ENCODE results near the gene SCN3B.

The SCN3B gene

DNA sequence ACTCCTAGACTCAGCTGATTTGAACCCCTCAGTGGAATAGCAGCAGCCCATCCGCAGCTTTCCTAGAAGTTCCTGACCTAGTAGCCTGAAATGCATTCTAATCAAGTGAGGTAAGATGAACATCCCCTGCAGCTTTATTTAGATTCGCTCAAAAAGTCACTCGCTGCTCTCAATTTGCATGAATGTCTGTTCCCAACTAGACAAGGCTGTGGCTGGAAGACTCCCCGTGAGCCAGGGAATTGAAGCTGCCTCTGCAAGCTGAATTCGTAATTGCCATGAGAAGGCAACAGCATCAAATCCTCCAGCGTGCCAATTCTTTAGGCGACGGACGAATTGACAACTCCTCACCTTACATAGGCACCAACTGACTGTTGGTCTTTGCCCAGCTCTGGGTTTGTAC is 17.1 kb upstream of the SCN3B start:
- TF ChIP-seq REST (IDR thresholded peaks at IDR 0.05; ENCODE audit: insufficient read depth in 1 of 2, low read depth in 2 of 2, low read length in 2 of 2) = no peak
- no peak for TF ChIP-seq TAF1 (IDR thresholded peaks at IDR 0.05; ENCODE audit: borderline replicate concordance, insufficient read depth, low read length)
- no peak for TF ChIP-seq SIN3A (IDR thresholded peaks at IDR 0.05; ENCODE audit: borderline replicate concordance, insufficient read depth, low read length)
- no peak for TF ChIP-seq FOXP2 (optimal IDR thresholded peaks at IDR 0.05; ENCODE audit: borderline replicate concordance, extremely low read depth, extremely low read length, insufficient read depth)
- no peak for TF ChIP-seq POLR2AphosphoS5 (IDR thresholded peaks at IDR 0.05; ENCODE audit: low read depth, low read length)

GRCh38 chr11:123670081-123670480 is 15.7 kb upstream of the SCN3B start:
- TF ChIP-seq SIN3A (IDR thresholded peaks at IDR 0.05; ENCODE audit: borderline replicate concordance, insufficient read depth, low read length) (no peak), REST (IDR thresholded peaks at IDR 0.05; ENCODE audit: insufficient read depth in 1 of 2, low read depth in 2 of 2, low read length in 2 of 2) (no peak), TAF1 (IDR thresholded peaks at IDR 0.05; ENCODE audit: borderline replicate concordance, insufficient read depth, low read length) (no peak), FOXP2 (optimal IDR thresholded peaks at IDR 0.05; ENCODE audit: borderline replicate concordance, extremely low read depth, extremely low read length, insufficient read depth) (no peak), POLR2AphosphoS5 (IDR thresholded peaks at IDR 0.05; ENCODE audit: low read depth, low read length) (no peak)

GRCh38 chr11:123665306-123665705 is 10.9 kb upstream of the SCN3B start:
- TF ChIP-seq POLR2AphosphoS5 (IDR thresholded peaks at IDR 0.05; ENCODE audit: low read depth, low read length) (no peak), FOXP2 (optimal IDR thresholded peaks at IDR 0.05; ENCODE audit: borderline replicate concordance, extremely low read depth, extremely low read length, insufficient read depth) (no peak), REST (IDR thresholded peaks at IDR 0.05; ENCODE audit: insufficient read depth in 1 of 2, low read depth in 2 of 2, low read length in 2 of 2) (no peak), SIN3A (IDR thresholded peaks at IDR 0.05; ENCODE audit: borderline replicate concordance, insufficient read depth, low read length) (no peak), TAF1 (IDR thresholded peaks at IDR 0.05; ENCODE audit: borderline replicate concordance, insufficient read depth, low read length) (no peak)

- TF ChIP-seq FOXP2 (optimal IDR thresholded peaks at IDR 0.05; ENCODE audit: borderline replicate concordance, extremely low read depth, extremely low read length, insufficient read depth) (no peak), POLR2AphosphoS5 (IDR thresholded peaks at IDR 0.05; ENCODE audit: low read depth, low read length) (no peak), REST (IDR thresholded peaks at IDR 0.05; ENCODE audit: insufficient read depth in 1 of 2, low read depth in 2 of 2, low read length in 2 of 2) (no peak), TAF1 (IDR thresholded peaks at IDR 0.05; ENCODE audit: borderline replicate concordance, insufficient read depth, low read length) (no peak), SIN3A (IDR thresholded peaks at IDR 0.05; ENCODE audit: borderline replicate concordance, insufficient read depth, low read length) (no peak)
Measured at GRCh38 chr11:123659311-123659710, 4.9 kb upstream of the SCN3B start.
